Jurkat, Clone E6-1 (cell line): Measurements from ENCODE around the gene SPATA16.
A peak's percentile ranks its signal among the peaks of the same experiment; 100 is the strongest.

ENCODE experiments used
- DNase-seq: peaks from one replicate; pipeline ENCODE4 v3.0.0-alpha.2; 2011; ENCODE audit warnings: low read depth, low spot score
- H3K4me3 ChIP-seq: 2 replicates; pipeline ENCODE4 v1.5.1; 2011; ENCODE audit warnings: mild to moderate bottlenecking, low read length, control low read depth, moderate library complexity

Gene SPATA16

GRCh38 chr3:173013219-173013832 is 127.7 kb downstream of the SPATA16 start:
- H3K4me3 ChIP-seq = no peak overlapping the region
- DNase-seq = no peak

GRCh38 chr3:173009410-173009809 is 131.6 kb downstream of the SPATA16 start:
- no peak for DNase-seq
- H3K4me3 ChIP-seq = no peak overlapping the region

- H3K4me3 ChIP-seq = no peak overlapping the region
- no peak for DNase-seq
These were observed 132.1 kb downstream of the SPATA16 start for GRCh38 chr3:173008978-173009377.

GRCh38 chr3:173007079-173007723 is 133.8 kb downstream of the SPATA16 start:
- no peak for DNase-seq
- no peak overlapping the region for H3K4me3 ChIP-seq

- no peak for DNase-seq
- no peak overlapping the region for H3K4me3 ChIP-seq
These were observed 135.0 kb downstream of the SPATA16 start for GRCh38 chr3:173006006-173006405.

- H3K4me3 ChIP-seq = no peak overlapping the region
- DNase-seq = no peak
These were observed 136.4 kb downstream of the SPATA16 start for GRCh38 chr3:173004681-173005080.

- no peak overlapping the region for H3K4me3 ChIP-seq
- no peak for DNase-seq
These were observed 137.1 kb downstream of the SPATA16 start for GRCh38 chr3:173003956-173004355.

- DNase-seq = no peak
- H3K4me3 ChIP-seq = no peak overlapping the region
These were observed 137.6 kb downstream of the SPATA16 start for GRCh38 chr3:173003471-173003870.

GRCh38 chr3:173001622-173002021 is 139.4 kb downstream of the SPATA16 start:
- no peak for DNase-seq
- no peak overlapping the region for H3K4me3 ChIP-seq

GRCh38 chr3:173000553-173000952 is 140.5 kb downstream of the SPATA16 start:
- H3K4me3 ChIP-seq = no peak overlapping the region
- DNase-seq = no peak

GRCh38 chr3:172993412-172993811 is 147.6 kb downstream of the SPATA16 start:
- H3K4me3 ChIP-seq = no peak overlapping the region
- DNase-seq = no peak

- DNase-seq = no peak
- H3K4me3 ChIP-seq = no peak overlapping the region
These were observed 149.5 kb downstream of the SPATA16 start for GRCh38 chr3:172991424-172991996.

- H3K4me3 ChIP-seq = no peak overlapping the region
- DNase-seq = no peak
These were observed 151.7 kb downstream of the SPATA16 start for GRCh38 chr3:172989373-172989772.

- H3K4me3 ChIP-seq = no peak overlapping the region
- no peak for DNase-seq
These were observed 153.8 kb downstream of the SPATA16 start for GRCh38 chr3:172987273-172987672.

GRCh38 chr3:172984914-172985313 is 156.1 kb downstream of the SPATA16 start:
- DNase-seq = no peak
- no peak overlapping the region for H3K4me3 ChIP-seq

- DNase-seq = peak; percentile 3
- no peak overlapping the region for H3K4me3 ChIP-seq
These were observed 158.2 kb downstream of the SPATA16 start for GRCh38 chr3:172982736-172983364.

GRCh38 chr3:172981407-172981983 is 159.5 kb downstream of the SPATA16 start:
- no peak overlapping the region for H3K4me3 ChIP-seq
- DNase-seq = no peak

GRCh38 chr3:172980849-172981248 is 160.2 kb downstream of the SPATA16 start:
- H3K4me3 ChIP-seq = no peak overlapping the region
- no peak for DNase-seq

- no peak overlapping the region for H3K4me3 ChIP-seq
- DNase-seq = no peak
These were observed 163.3 kb downstream of the SPATA16 start for GRCh38 chr3:172977696-172978095.

GRCh38 chr3:172974969-172975368 is 166.1 kb downstream of the SPATA16 start:
- no peak overlapping the region for H3K4me3 ChIP-seq
- no peak for DNase-seq
